G401.6 (cell line): Measurements from ENCODE around the gene PCDHGA1.
A peak's percentile ranks its signal among the peaks of the same experiment; 100 is the strongest.

Experiments used
- FAIRE-seq: peaks from 2 replicates; lab custom pipeline; 2012; peaks lifted over from hg19 to GRCh38; lab: Jason Lieb, UNC

PCDHGA1 gene

GRCh38 chr5:141514330-141515133 lies 184.2 kb downstream of the PCDHGA1 start:
- FAIRE-seq: no peak

DNA sequence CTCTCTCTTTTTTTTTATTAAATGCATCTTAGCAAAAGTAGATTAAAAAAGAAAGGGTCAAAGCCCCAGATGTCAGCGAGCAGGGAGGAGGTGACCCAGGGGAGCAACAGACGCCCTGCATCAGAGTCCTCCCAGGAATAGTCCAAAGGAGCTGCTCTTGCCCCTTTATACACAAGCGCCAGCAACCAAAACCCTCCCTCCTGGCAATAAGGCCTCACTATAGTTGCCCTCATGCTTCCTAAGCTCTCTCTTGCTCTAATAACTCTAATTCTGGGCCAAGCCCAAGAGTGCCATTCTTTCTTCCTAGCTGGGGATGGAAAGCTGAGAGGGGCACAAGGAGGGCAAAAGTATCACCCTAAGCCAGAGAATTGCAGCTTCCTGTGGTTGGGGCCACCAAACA lies 184.8 kb downstream of the PCDHGA1 start:
- no peak for FAIRE-seq

- no peak for FAIRE-seq
Measured at GRCh38 chr5:141515946-141516671, 185.8 kb downstream of the PCDHGA1 start.

DNA sequence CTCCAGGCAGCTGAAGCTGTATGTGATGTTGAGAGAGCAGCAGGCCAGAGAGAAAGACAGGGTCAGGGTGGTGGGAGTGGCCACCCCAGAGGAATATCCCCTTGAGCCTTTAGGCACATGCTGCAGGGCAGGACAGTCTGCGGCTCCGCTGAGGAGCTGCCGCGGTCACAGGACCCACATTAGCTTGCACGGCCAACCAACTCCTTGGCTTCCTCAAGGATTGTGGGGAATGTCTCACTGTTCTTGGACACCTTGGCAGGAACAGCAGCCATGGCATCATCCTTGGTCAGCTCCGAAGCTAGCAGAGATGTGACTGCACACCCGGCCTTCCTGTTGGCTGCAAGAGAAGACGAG lies 186.3 kb downstream of the PCDHGA1 start:
- no peak for FAIRE-seq

GRCh38 chr5:141517312-141517711 lies 187.0 kb downstream of the PCDHGA1 start:
- no peak for FAIRE-seq

DNA sequence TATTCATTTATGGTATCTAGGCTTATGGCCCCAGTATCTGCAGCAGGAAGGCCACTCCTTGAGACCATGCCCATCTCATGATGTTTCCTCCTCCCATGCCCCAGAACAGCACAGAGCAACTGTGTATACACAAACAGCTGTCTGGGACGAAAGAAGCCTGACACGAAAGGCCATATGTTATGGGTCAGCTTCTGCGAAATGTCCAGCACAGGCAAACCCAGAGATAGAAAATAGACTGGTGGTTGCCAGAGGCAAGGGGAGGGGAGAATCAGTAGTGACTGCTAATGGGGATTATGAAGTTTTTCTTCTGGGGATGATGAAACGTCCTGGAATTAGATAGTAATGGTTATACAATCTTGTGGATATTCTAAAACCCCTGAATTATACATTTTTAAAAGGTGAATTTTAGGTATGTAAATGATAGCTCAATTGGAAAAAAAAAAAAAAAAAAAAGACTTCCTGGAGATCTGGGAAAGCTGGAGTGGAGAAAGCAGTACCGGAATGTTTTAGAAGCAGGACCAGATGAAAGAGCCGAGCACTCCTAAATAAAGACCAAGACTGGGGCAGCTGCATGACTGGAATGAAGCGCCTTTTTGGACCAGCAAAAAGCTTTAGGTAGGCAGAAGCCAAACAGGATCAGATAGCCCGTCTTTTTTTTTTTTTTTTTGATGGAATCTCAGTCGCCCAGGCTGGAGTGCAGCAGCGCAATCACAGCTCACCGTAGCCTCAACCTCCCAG lies 187.7 kb downstream of the PCDHGA1 start:
- FAIRE-seq: no peak

- FAIRE-seq: no peak
Measured at GRCh38 chr5:141518618-141519015, 188.3 kb downstream of the PCDHGA1 start.

DNA sequence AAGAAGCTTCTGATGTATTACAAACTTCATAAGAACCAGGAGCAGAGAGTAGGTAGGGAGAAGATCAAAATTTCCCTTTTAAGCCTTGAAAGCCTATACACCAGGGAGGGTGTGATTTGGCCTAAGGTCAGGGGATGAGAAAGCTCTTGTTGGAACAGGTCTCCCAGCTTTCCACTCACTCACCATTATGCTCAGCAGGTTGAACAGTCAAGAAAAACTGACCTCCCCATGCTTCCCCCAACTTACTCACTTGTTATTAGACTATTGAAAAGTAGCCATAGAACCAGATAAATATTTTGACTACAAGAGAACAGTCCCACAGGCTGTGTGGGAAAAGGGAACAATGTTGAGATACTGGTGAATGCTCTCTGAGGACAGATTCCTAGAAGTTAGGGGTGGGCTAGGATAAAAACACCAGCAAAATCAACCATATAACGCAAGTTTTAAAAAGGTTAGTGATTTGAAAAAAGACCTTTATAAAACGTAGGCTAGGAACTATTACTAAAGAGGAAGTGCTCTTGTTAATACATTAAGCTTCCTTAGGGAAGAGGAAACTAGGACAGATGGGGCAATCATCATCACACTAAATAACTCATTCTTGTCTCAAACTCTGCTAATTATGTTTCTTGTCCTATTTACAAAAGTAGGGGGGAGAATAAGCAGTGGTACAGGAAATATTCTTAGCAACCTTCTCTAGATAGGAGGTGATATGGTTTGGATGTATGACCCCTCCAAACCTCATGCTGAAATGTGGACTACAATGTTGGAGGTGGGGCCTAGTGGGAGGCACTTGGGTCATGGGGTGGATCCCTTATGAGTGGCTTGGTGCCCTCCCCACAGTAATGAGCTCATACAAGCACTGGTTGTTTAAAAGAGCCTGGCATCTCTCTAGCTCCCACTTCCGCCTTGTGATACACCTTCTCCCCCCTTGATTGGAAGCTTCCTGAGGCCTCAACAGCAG lies 189.6 kb downstream of the PCDHGA1 start:
- no peak for FAIRE-seq

GRCh38 chr5:141521244-141521781 lies 191.0 kb downstream of the PCDHGA1 start:
- no peak for FAIRE-seq

DNA sequence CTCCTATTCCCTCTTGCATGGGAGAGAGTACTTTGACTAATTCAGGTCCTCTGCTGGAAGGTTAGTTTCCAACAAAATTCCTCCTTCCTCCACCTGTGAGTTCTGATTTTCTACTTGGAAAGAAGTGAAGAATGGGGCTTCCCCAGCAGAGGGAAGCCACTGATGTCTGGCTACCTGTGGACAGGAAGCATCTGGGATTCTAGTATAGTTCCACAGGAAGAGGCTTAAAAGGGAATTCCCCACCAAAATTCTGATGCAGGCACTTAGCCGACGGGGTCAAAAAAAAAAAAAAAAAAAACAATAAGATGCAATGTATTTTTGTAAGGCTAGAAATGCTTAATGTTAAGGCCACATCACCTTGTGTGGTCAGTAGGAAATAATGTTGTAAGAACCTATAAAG lies 192.0 kb downstream of the PCDHGA1 start:
- FAIRE-seq: no peak

DNA sequence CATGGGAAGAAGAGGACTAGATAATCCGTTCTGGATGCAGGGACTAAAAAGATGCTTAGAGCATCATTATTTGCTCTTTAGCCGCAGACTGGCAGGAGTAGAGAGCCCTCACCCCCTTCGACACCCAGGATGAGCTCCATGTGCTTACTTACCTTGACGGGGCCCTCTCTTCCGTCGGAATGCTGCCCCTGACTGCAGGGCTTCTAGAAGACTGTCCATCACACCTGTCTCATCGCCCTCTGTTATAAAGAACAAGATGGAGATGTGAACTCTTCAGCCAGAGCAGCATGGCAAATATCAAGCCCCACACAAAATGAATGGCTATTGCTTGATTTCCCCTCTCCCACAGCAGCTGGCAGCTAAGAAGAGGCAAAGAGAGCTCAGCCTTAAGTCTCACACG lies 193.7 kb downstream of the PCDHGA1 start:
- FAIRE-seq: no peak

DNA sequence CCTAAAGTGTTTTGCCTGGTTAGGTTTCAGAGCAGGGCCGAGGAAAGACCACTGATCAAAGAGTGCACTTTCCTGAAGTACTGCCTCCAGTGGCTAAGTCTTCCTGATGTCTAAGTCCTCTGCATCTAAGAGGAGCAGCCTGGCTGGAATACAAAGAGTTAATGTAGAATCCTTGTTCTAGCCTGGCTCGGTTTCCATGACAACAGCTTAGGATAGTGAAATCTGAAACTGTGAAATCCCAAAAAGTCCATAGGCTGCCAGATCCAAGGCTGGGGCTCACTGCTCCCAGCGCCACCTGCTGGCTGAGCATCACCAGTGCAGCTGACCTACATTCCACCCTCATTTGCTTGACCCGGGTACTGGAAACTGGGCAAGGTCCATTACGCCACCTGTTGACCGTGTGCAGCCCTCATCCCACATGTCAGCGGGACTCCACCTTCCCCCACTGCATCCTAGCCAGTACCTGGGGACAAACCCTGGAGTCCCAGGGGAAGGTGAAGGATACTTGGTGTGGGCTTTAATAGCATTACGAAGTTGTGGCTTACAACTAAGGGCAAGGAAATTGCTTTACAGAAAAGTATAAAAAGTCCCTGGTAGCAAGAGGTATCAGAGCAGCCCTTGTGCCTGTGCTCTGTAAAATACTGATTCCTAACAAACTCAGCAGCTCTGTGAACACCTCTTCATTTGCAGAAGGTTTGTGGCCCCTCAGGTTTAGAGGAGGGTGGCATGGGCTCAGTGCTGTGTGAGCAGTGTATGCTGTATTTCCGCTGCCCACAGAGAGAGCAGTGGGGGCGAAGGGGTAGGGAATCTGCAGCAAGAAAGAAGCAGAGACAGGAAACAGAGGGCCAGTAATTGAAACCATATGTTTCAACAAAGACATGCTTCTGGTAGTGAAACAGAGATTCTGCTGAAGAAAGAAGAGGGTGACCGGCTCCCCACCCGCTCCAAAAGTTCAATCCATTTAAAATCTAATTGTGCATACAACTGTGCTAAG lies 194.6 kb downstream of the PCDHGA1 start:
- FAIRE-seq: peak; percentile 97

GRCh38 chr5:141525653-141526052 lies 195.3 kb downstream of the PCDHGA1 start:
- no peak for FAIRE-seq

GRCh38 chr5:141527426-141527825 lies 197.1 kb downstream of the PCDHGA1 start:
- no peak for FAIRE-seq

DNA sequence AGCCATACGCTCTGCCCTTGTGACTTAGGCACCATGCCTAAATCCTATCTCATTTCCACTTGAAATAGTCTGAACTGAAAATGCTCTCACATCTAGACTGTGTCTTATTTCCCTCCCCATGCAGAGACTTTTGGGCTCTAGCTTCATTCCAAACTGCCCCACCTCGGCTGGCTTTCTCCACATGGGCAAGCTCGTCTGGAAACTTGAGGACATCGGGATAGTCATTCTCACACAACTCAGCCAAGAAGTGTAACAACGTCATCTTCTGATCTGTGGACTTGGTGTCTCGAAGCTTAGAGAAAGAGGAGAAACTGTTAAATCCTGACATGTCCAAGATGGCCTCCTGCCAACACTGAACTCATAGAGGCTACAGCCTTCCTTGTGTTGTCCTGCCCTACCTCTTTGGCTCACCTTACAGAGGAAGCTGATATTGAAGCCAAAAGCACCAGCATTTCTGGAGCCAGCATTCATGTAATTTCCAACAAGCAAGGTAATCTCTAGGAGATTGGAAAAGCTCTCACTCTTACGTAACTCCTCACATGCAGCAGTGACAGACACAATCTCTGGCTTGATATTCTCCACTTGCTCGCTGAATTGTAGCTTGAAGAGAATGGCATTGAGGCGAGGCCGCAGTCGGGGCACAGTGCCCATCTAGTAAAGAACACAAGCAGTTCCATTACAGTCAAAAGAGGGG lies 198.1 kb downstream of the PCDHGA1 start:
- no peak for FAIRE-seq

- no peak for FAIRE-seq
Measured at GRCh38 chr5:141529002-141529401, 198.7 kb downstream of the PCDHGA1 start.

- FAIRE-seq: no peak
Measured at GRCh38 chr5:141529873-141530272, 199.6 kb downstream of the PCDHGA1 start.

DNA sequence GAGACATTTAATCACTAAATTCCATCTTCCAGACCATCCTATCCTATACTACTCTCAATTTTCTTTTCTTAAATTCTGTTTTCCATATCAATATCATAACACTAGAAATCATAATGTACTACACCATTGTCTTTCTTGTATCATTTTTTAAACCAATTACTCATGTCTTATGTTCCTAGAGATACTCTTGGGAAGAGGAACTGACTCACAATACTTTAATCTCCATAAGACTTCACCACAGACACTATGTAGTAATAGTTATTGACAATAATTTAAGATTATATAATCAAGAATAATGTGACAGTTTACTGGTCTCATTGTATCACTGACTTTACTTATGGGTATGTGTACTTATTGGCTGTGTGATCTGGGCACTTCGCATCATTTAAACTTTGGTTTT lies 202.4 kb downstream of the PCDHGA1 start:
- no peak for FAIRE-seq

GRCh38 chr5:141533897-141534296 lies 203.6 kb downstream of the PCDHGA1 start:
- no peak for FAIRE-seq
